Activated CD4-positive, alpha-beta T cell treated with anti-CD3 and anti-CD28 coated beads, Interleukin-2, amount 50 U/mL, for 1 hour (primary cell): ENCODE results near the gene CLDN8.

Experiments
- DNase-seq: peaks from one replicate; pipeline ENCODE4 v3.0.0-alpha.2; 2020

Gene CLDN8

GRCh38 chr21:30200000-30200399 is 15.9 kb downstream of the CLDN8 start:
- no peak for DNase-seq

GRCh38 chr21:30194701-30195299 is 21.1 kb downstream of the CLDN8 start:
- no peak for DNase-seq

GRCh38 chr21:30193201-30193600 is 22.7 kb downstream of the CLDN8 start:
- no peak for DNase-seq

GRCh38 chr21:30190554-30190953 is 25.3 kb downstream of the CLDN8 start:
- DNase-seq, result no peak

- DNase-seq, result no peak
Measured at GRCh38 chr21:30189773-30190172, 26.1 kb downstream of the CLDN8 start.

- DNase-seq, result no peak
Measured at GRCh38 chr21:30186242-30186641, 29.7 kb downstream of the CLDN8 start.

- no peak for DNase-seq
Measured at GRCh38 chr21:30168086-30168485, 47.8 kb downstream of the CLDN8 start.

GRCh38 chr21:30166705-30167104 is 49.2 kb downstream of the CLDN8 start, which contains the start of gene CLDN17:
Gene CLDN17 (minus strand): TSS chr21:30166805. CDS start chr21:30166617, 188 bp downstream.
- no peak for DNase-seq

- no peak for DNase-seq
Measured at GRCh38 chr21:30166171-30166570, 49.7 kb downstream of the CLDN8 start.

- DNase-seq, result no peak
Measured at GRCh38 chr21:30164796-30165195, 51.1 kb downstream of the CLDN8 start.
